ENCODE results near the gene IL17REL. TPM values are rescaled to one million over a fixed set of nuclear protein-coding genes. Genes with fewer than 3 reads are reported as not detected.

IL17REL gene
- total RNA-seq, 4 donors from 2014 or later: not detected

GRCh38 chr22:49976439-49977175, 36.0 kb downstream of the IL17REL start:
- TF ChIP-seq CTCF (IDR thresholded peaks at IDR 0.05) (no peak), POLR2A (IDR thresholded peaks at IDR 0.05) (no peak), EP300 (IDR thresholded peaks at IDR 0.05) (no peak), POLR2AphosphoS5 (IDR thresholded peaks at IDR 0.05) (no peak)
- peaks cover 0 to 10% (median 5%) of the 10 kb centered on the region in 3 donors for H3K4me1 ChIP-seq
- peaks cover 0 to 16% (median 0%) of the 10 kb centered on the region in 3 donors for H3K9me3 ChIP-seq
- H3K27me3 ChIP-seq: peaks cover 12% of the 10 kb centered on the region
- WGBS, 2 donors (ENCODE audit: low coverage in 1 of 2): 59 to 60% methylated on average over 14 to 15 of the region's 15 CpGs
- no peak overlapping the region for H3K4me3 ChIP-seq
- no peak overlapping the region for H3K27ac ChIP-seq
- no peak for ATAC-seq
- no peaks in the 10 kb centered on the region for H3K36me3 ChIP-seq

GRCh38 chr22:49975543-49976389, 36.8 kb downstream of the IL17REL start:
- peaks cover 0 to 16% (median 0%) of the 10 kb centered on the region in 3 donors for H3K9me3 ChIP-seq
- peaks cover 5% of the 10 kb centered on the region for H3K27me3 ChIP-seq
- no peak for ATAC-seq
- H3K4me3 ChIP-seq: no peak overlapping the region
- H3K27ac ChIP-seq: peak overlapping the region in 3 of 4 donors; percentile 20 to 53 (median 40)
- H3K4me1 ChIP-seq: peaks cover 0 to 19% (median 12%) of the 10 kb centered on the region in 3 donors
- H3K36me3 ChIP-seq: no peaks in the 10 kb centered on the region
- no peak for TF ChIP-seq EP300 (IDR thresholded peaks at IDR 0.05)
- no peak for TF ChIP-seq POLR2AphosphoS5 (IDR thresholded peaks at IDR 0.05)
- no peak for TF ChIP-seq POLR2A (IDR thresholded peaks at IDR 0.05)
- TF ChIP-seq CTCF (IDR thresholded peaks at IDR 0.05): no peak
- WGBS, 2 donors (ENCODE audit: low coverage in 1 of 2): 0 to 4% methylated on average over 1 to 3 of the region's 17 CpGs

GRCh38 chr22:49973018-49973961, 39.3 kb downstream of the IL17REL start:
- no peaks in the 10 kb centered on the region for H3K36me3 ChIP-seq
- no peak overlapping the region for H3K27ac ChIP-seq
- no peak for TF ChIP-seq CTCF (IDR thresholded peaks at IDR 0.05)
- TF ChIP-seq POLR2A (IDR thresholded peaks at IDR 0.05): no peak
- no peak for TF ChIP-seq POLR2AphosphoS5 (IDR thresholded peaks at IDR 0.05)
- no peak for TF ChIP-seq EP300 (IDR thresholded peaks at IDR 0.05)
- peaks cover 0 to 43% (median 21%) of the 10 kb centered on the region in 3 donors for H3K4me1 ChIP-seq
- no peak overlapping the region for H3K4me3 ChIP-seq
- H3K9me3 ChIP-seq: no peaks in the 10 kb centered on the region
- no peak for ATAC-seq
- 95% methylated on average over 4 to 5 of the region's 5 CpGs for WGBS, 2 donors (ENCODE audit: low coverage in 1 of 2)
- no peaks in the 10 kb centered on the region for H3K27me3 ChIP-seq

- 59 to 87% methylated on average over 3 to 16 of the region's 45 CpGs for WGBS, 2 donors (ENCODE audit: low coverage in 1 of 2)
- no peaks in the 10 kb centered on the region for H3K9me3 ChIP-seq
- peaks cover 0 to 52% (median 25%) of the 10 kb centered on the region in 3 donors for H3K4me1 ChIP-seq
- H3K4me3 ChIP-seq: peak overlapping the region in 1 of 2 donors; percentile 64
- TF ChIP-seq POLR2A (IDR thresholded peaks at IDR 0.05): no peak
- no peaks in the 10 kb centered on the region for H3K36me3 ChIP-seq
- H3K27me3 ChIP-seq: no peaks in the 10 kb centered on the region
- no peak for ATAC-seq
- H3K27ac ChIP-seq: peak overlapping the region in 3 of 4 donors; percentile 89 to 98 (median 96)
These were observed 40.2 kb downstream of the IL17REL start for GRCh38 chr22:49972163-49973017.
